Measurements from ENCODE around the gene GRAMD1A. TPM values are rescaled to one million over a fixed set of nuclear protein-coding genes. Genes with fewer than 3 reads are reported as not detected.
A peak's percentile ranks its signal among the peaks of the same experiment; 100 is the strongest.

Gene GRAMD1A
- total and polyA plus RNA-seq, 2 of the 8 experiments (the other 6 are each of a cell fraction or from before 2014, with no cell fraction given), result 113 to 154 TPM

- ChIA-PET CTCF (ENCODE audit: partially characterized antibody) (interaction anchor here (1.2 kb wide), 1 partner anchor 125 kb away, joined by 6 read pairs; no protein-coding TSS in a partner anchor), POLR2A (ENCODE audit: partially characterized antibody) (interaction anchor here (1.3 to 1.8 kb wide), 2 partner anchors 41 to 65 kb away, joined by 3 to 4 read pairs; no protein-coding TSS in a partner anchor)
- H2BK5ac ChIP-seq (ENCODE audit: low read depth, low read length), result no peak overlapping the region
- H3K23ac ChIP-seq (ENCODE audit: insufficient read length), result no peak overlapping the region
- H3K56ac ChIP-seq (replicated peaks; ENCODE audit: insufficient read length, low read depth, low read length), result no peak overlapping the region
- peaks cover 0 to 5% (median 2%) of the 10 kb centered on the region in 4 experiments; a peak in 4 of 8 replicates for H3K36me3 ChIP-seq (ENCODE audit: control insufficient read depth in 2 of 4, insufficient read depth in 4 of 4, low read length in 3 of 4)
- H3K4me2 ChIP-seq (ENCODE audit: insufficient read depth in 1 of 2, low read depth in 2 of 2, low read length in 2 of 2), result peak overlapping the region; percentile 79; a peak in 3 of 4 replicates
- DNase-seq (ENCODE audit: low read depth in 1 of 2, low spot score in 2 of 2) (no peak), FAIRE-seq (no peak)
- H3K23me2 ChIP-seq (ENCODE audit: low read depth, low read length), result peaks cover 5% of the 10 kb centered on the region; the same call in 1 of the 2 replicates
- no peak overlapping the region for H3K14ac ChIP-seq (ENCODE audit: insufficient read length)
- no peak overlapping the region for H3K27ac ChIP-seq (ENCODE audit: low read depth, low read length)
- 52% methylated on average over 6 of the region's 6 CpGs; no CpG with 5 or more reads in 1 of the 2 experiments for WGBS, 2 experiments (ENCODE audit: extremely low coverage in 1 of 2, insufficient coverage in 1 of 2, insufficient read length in 1 of 2, insufficient replicate concordance in 2 of 2, low coverage in 1 of 2, low lambda C conversion rate in 2 of 2, missing lambda C conversion rate in 1 of 2)
- no peak overlapping the region for H2BK120ac ChIP-seq (replicated peaks; ENCODE audit: low read depth, low read length)
- peaks cover 11 to 20% of the 10 kb centered on the region in 2 experiments for H3K9me3 ChIP-seq (ENCODE audit: insufficient read depth in 2 of 2, low read depth in 1 of 2, low read length in 1 of 2)
- H2AK5ac ChIP-seq (ENCODE audit: low read depth, low read length), result no peak overlapping the region
- H2AFZ ChIP-seq (ENCODE audit: low read length), result no peak overlapping the region
- H3K4ac ChIP-seq (replicated peaks; ENCODE audit: insufficient read length, low read depth, low read length), result no peak overlapping the region
- H3K9ac ChIP-seq (replicated peaks in 1 of 4; ENCODE audit: extremely low read depth in 1 of 4, low read depth in 3 of 4, low read length in 3 of 4), result no peak overlapping the region
- H4K8ac ChIP-seq (ENCODE audit: extremely low read depth, insufficient read depth, low read length), result no peak overlapping the region
- peaks cover 0 to 13% (median 5%) of the 10 kb centered on the region in 4 experiments; a peak in 3 of 7 replicates for H3K4me1 ChIP-seq (replicated peaks in 1 of 4; ENCODE audit: control insufficient read depth in 3 of 4, insufficient read depth in 4 of 4, low read length in 3 of 4)
- no peak overlapping the region for H2BK20ac ChIP-seq (ENCODE audit: low read length)
- no peak overlapping the region for H4K5ac ChIP-seq (ENCODE audit: insufficient read length, low read depth, low read length)
- H3K27me3 ChIP-seq (replicated peaks in 1 of 4; ENCODE audit: control insufficient read depth in 3 of 4, extremely low read depth in 1 of 4, insufficient read depth in 3 of 4, low read length in 3 of 4), result peaks cover 0 to 11% (median 5%) of the 10 kb centered on the region in 4 experiments; a peak in 4 of 7 replicates
- H3K18ac ChIP-seq (ENCODE audit: extremely low read depth, low read length), result no peak overlapping the region
- H2BK15ac ChIP-seq (ENCODE audit: low read length), result no peak overlapping the region
- H3K79me2 ChIP-seq (ENCODE audit: control insufficient read depth in 1 of 2, insufficient read depth in 2 of 2, low read length in 2 of 2), result peaks cover 0 to 16% of the 10 kb centered on the region in 2 experiments; a peak in 2 of 4 replicates
- no peak overlapping the region for H2BK12ac ChIP-seq (ENCODE audit: low read depth, low read length)
- no peak overlapping the region for H4K91ac ChIP-seq (replicated peaks; ENCODE audit: insufficient read length, low read length)
- peaks cover 0 to 3% of the 10 kb centered on the region in 2 experiments for H4K20me1 ChIP-seq (replicated peaks in 1 of 2; ENCODE audit: control insufficient read depth in 1 of 2, insufficient read depth in 2 of 2, low read length in 2 of 2)
- H3K79me1 ChIP-seq (ENCODE audit: low read depth, low read length), result peaks cover 8% of the 10 kb centered on the region
- H3K4me3 ChIP-seq (ENCODE audit: extremely low read depth in 1 of 4, insufficient read depth in 2 of 4, low read depth in 3 of 4, low read length in 4 of 4), result peak overlapping the region in 3 of 4 experiments; percentile 70 to 96 (median 70); a peak in 6 of 8 replicates
- no peak for TF ChIP-seq KDM5A (IDR thresholded peaks at IDR 0.05; ENCODE audit: low read length)
- no peak for TF ChIP-seq CEBPB (IDR thresholded peaks at IDR 0.05; ENCODE audit: low read depth, low read length)
- TF ChIP-seq CREB1 (IDR thresholded peaks at IDR 0.05), result no peak
- no peak for TF ChIP-seq TAF7 (optimal IDR thresholded peaks at IDR 0.05; ENCODE audit: borderline replicate concordance, low read depth, low read length)
- TF ChIP-seq RAD21 (IDR thresholded peaks at IDR 0.05 in 1 of 2, conservative IDR thresholded peaks at IDR 0.05 in 1 of 2; ENCODE audit: low read depth in 2 of 2, low read length in 2 of 2), result no peak
- TF ChIP-seq SIRT6 (IDR thresholded peaks at IDR 0.05; ENCODE audit: low read length), result no peak
- no peak for TF ChIP-seq ASH2L (IDR thresholded peaks at IDR 0.05; ENCODE audit: low read length)
- TF ChIP-seq ZNF274 (IDR thresholded peaks at IDR 0.05; ENCODE audit: borderline replicate concordance, extremely low read depth, low read length), result no peak
- TF ChIP-seq RNF2 (IDR thresholded peaks at IDR 0.05; ENCODE audit: borderline replicate concordance, low read depth, low read length, missing control alignments, poor library complexity, severe bottlenecking), result no peak
- no peak for TF ChIP-seq CTBP2 (IDR thresholded peaks at IDR 0.05; ENCODE audit: borderline replicate concordance, insufficient read depth, insufficient read length, low read length)
- no peak for TF ChIP-seq POU5F1 (IDR thresholded peaks at IDR 0.05; ENCODE audit: low read depth, low read length)
- TF ChIP-seq SP4 (IDR thresholded peaks at IDR 0.05; ENCODE audit: low read length), result no peak
- TF ChIP-seq SIN3A (conservative IDR thresholded peaks at IDR 0.05 in 1 of 2, IDR thresholded peaks at IDR 0.05 in 1 of 2; ENCODE audit: low read depth in 1 of 2, low read length in 2 of 2), result no peak
These were observed 35.5 kb upstream of the GRAMD1A start for GRCh38 chr19:34964598-34964997.

Measured in H1 (cell line).